Measurements from ENCODE around the gene PNPLA5. TPM values are rescaled to one million over a fixed set of nuclear protein-coding genes. Genes with fewer than 3 reads are reported as not detected.
A peak's percentile ranks its signal among the peaks of the same experiment; 100 is the strongest.

The PNPLA5 gene
- total and polyA plus RNA-seq, 9 of the 15 experiments (the other 6 are each of a cell fraction or from before 2014, with no cell fraction given) = not detected

DNA sequence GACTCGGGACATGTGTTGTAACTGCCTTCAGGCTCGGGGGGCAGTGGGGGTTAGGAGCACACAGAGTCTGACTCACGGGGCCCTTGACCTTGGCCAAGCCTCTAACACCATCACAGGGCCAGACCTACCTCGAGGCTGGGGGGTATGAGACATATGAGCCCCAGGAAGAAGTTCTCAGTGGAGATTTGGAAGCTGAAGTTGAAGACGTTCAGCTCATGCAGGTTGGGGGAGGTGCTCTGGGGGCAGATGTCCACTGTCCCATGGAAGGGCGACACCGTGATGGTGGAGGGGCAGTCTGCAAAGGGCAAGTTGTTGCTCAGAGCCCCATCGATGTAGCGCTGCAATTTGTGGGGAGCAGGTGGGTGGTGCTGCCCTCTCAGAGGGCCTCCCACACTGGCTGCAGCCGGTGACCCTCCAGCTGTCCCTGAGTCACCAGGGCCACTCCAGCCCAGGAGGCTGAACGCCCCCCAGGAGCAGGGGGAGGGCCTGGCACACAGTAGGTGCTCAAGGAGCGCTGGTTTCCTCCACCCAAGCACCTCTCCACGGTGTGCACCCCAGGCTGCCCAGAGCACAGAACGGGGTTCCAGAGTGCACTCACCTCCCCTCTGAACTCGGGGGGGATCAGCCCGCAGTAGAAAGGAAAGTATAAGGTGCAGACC lies 2.5 kb downstream of the PNPLA5 start:
- peaks cover 6% of the 10 kb centered on the region; the same call in 1 of the 2 replicates for H4K20me1 ChIP-seq (replicated peaks; ENCODE audit: control insufficient read depth, insufficient read depth, low read length)
- no peaks in the 10 kb centered on the region for H3K36me3 ChIP-seq (ENCODE audit: control insufficient read depth, insufficient read depth, low read length)
- ChIA-PET POLR2A (no interaction called here), CTCF (ENCODE audit: low intra/inter-chr PET ratio) (no interaction called here)
- FAIRE-seq (no peak), ATAC-seq (no peak), DNase-seq (ENCODE audit: extremely low read depth in 1 of 4, low spot score in 3 of 4) (no peak)
- H3K27me3 ChIP-seq (ENCODE audit: control insufficient read depth in 2 of 2, insufficient read depth in 2 of 2, low read length in 2 of 2) = peaks cover 0 to 13% of the 10 kb centered on the region in 2 experiments; a peak in 1 of 5 replicates
- H3K9me1 ChIP-seq (ENCODE audit: control insufficient read depth, insufficient read depth, low read length) = no peaks in the 10 kb centered on the region
- 1% methylated on average over 13 of the region's 16 CpGs for WGBS (ENCODE audit: insufficient coverage, low coverage, missing lambda C conversion rate)
- no peak overlapping the region for H3K9ac ChIP-seq (ENCODE audit: insufficient read depth in 1 of 2, low read depth in 2 of 2, low read length in 2 of 2)
- no TSS peak for BruUV-seq (replicated peaks)
- no peak overlapping the region for H3K4me3 ChIP-seq
- TF ChIP-seq ZNF699 (CRISPR knock-in tag; IDR thresholded peaks at IDR 0.05; ENCODE audit: insufficient replicate concordance) (no peak), ZBTB33 (CRISPR knock-in tag; IDR thresholded peaks at IDR 0.05) (no peak), PHF20 (IDR thresholded peaks at IDR 0.05; ENCODE audit: partially characterized antibody) (no peak), MXI1 (IDR thresholded peaks at IDR 0.05; ENCODE audit: low read depth, low read length) (no peak), MLX (CRISPR knock-in tag; conservative IDR thresholded peaks at IDR 0.05) (no peak), NFXL1 (CRISPR knock-in tag; IDR thresholded peaks at IDR 0.05) (no peak), U2AF2 (optimal IDR thresholded peaks at IDR 0.05; ENCODE audit: low read depth, low read length) (no peak), ZKSCAN1 (IDR thresholded peaks at IDR 0.05; ENCODE audit: low read depth, low read length) (peak; percentile 34; the same call in 1 of the 2 replicates)
- no peaks in the 10 kb centered on the region for H3K79me2 ChIP-seq (ENCODE audit: control insufficient read depth, insufficient read depth, low read length)
- H3K9me3 ChIP-seq (replicated peaks; ENCODE audit: control insufficient read depth, insufficient read depth, low read depth, low read length) = no peaks in the 10 kb centered on the region
- intact Hi-C loops (cut with micrococcal nuclease) (loop anchor here (10.0 kb wide), 1 partner anchor 735 kb away; no protein-coding TSS in a partner anchor), in situ Hi-C loops (cut with MboI) (no loop called here)
- H3K27ac ChIP-seq (ENCODE audit: extremely low read depth, low read depth, low read length) = no peak overlapping the region
- no peak overlapping the region for H3K4me2 ChIP-seq (ENCODE audit: insufficient read depth, low read length)
- H3K4me1 ChIP-seq (replicated peaks in 1 of 2; ENCODE audit: control insufficient read depth in 2 of 2, insufficient read depth in 2 of 2, low read length in 2 of 2) = peaks cover 0 to 15% of the 10 kb centered on the region in 2 experiments; a peak in 1 of 5 replicates
- H2AFZ ChIP-seq (ENCODE audit: low read depth, low read length) = no peak overlapping the region
